ENCODE measurements around the gene ZMYM3. TPM values are rescaled to one million over a fixed set of nuclear protein-coding genes. Genes with fewer than 3 reads are reported as not detected.

Gene ZMYM3
- total and polyA plus RNA-seq, 9 of the 15 experiments (the other 6 are each of a cell fraction or from before 2014, with no cell fraction given): 4.3 to 36.3 (median 16.8) TPM

DNA sequence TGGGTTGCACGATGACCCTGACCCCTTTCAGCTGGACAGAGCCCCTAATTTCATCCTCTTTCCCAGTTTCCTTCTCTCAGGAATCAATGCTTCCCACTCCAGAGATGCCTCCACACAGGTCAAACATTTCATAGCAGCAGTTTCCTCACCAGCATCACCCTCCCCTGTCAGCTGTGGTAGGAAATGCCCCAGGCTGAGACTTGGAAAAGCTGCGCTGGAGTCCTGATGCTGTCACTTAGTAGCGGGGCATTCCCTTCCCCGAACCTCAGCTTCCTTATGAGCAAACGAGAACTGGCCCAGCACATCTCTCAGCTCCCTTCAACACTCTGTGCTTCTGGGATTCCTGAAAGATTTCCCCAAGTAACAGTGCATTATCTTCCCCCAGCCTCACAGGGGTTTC, 28.3 kb downstream of the ZMYM3 start:
- ChIA-PET POLR2A (interaction anchor here (0.9 kb wide), 1 partner anchor 8 kb away, joined by 3 read pairs; no protein-coding TSS in a partner anchor), CTCF (ENCODE audit: low intra/inter-chr PET ratio) (no interaction called here)
- Histone ChIP-seq H3K4me2 (ENCODE audit: insufficient read depth, low read length) (no peak overlapping the region), H3K4me1 (replicated peaks in 1 of 2; ENCODE audit: control insufficient read depth in 2 of 2, insufficient read depth in 2 of 2, low read length in 2 of 2) (peaks cover 4 to 9% of the 10 kb centered on the region in 2 experiments; a peak in 2 of 5 replicates), H3K9me3 (replicated peaks; ENCODE audit: control insufficient read depth, insufficient read depth, low read depth, low read length) (no peaks in the 10 kb centered on the region), H3K27me3 (ENCODE audit: control insufficient read depth in 2 of 2, insufficient read depth in 2 of 2, low read length in 2 of 2) (peaks cover 2 to 23% of the 10 kb centered on the region in 2 experiments; a peak in 4 of 5 replicates), H3K27ac (ENCODE audit: extremely low read depth, low read depth, low read length) (no peak overlapping the region), H3K79me2 (ENCODE audit: control insufficient read depth, insufficient read depth, low read length) (no peaks in the 10 kb centered on the region), H3K9me1 (ENCODE audit: control insufficient read depth, insufficient read depth, low read length) (no peaks in the 10 kb centered on the region), H3K36me3 (ENCODE audit: control insufficient read depth, insufficient read depth, low read length) (no peaks in the 10 kb centered on the region), H3K9ac (ENCODE audit: insufficient read depth in 1 of 2, low read depth in 2 of 2, low read length in 2 of 2) (no peak overlapping the region), H4K20me1 (replicated peaks; ENCODE audit: control insufficient read depth, insufficient read depth, low read length) (no peaks in the 10 kb centered on the region), H3K4me3 (no peak overlapping the region), H2AFZ (ENCODE audit: low read depth, low read length) (no peak overlapping the region)
- 0% methylated on average over 2 of the region's 5 CpGs for WGBS (ENCODE audit: insufficient coverage, low coverage, missing lambda C conversion rate)
- no peak for TF ChIP-seq RAD21 (CRISPR knock-in tag; conservative IDR thresholded peaks at IDR 0.05 in 1 of 2, IDR thresholded peaks at IDR 0.05 in 1 of 2)
- intact Hi-C loops (cut with micrococcal nuclease): loop anchor here (2.0 kb wide), 1 partner anchor 57 kb away; the partner anchor contains the start of gene NONO
- BruUV-seq (replicated peaks): no TSS peak
- in situ Hi-C loops (cut with MboI): no loop called here
- ATAC-seq: no peak
- no peak for FAIRE-seq
- no peak for DNase-seq (ENCODE audit: extremely low read depth in 1 of 4, low spot score in 3 of 4)

DNA sequence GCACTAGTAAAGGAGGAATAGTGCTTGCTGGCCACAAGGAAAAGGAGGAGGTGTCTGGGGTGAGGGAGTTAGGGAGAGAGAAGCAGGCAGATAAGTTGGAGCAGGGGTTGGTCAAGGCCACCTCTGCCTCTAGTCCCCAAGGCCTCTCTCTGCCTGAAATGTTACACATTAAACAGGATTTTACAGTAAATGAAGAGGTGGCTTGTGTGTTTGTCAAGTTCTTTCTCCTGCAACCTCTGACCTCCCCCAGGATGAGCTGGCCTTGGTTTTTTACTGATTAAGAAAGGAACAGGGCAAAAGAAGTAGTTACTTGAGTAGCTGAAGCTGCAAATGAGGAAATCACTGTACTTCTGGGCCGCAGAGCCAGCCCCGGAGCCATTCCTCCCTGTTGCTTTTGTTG, 28.9 kb downstream of the ZMYM3 start:
- 6% methylated on average over 2 of the region's 2 CpGs for WGBS (ENCODE audit: insufficient coverage, low coverage, missing lambda C conversion rate)
- H3K9me3 ChIP-seq (replicated peaks; ENCODE audit: control insufficient read depth, insufficient read depth, low read depth, low read length): no peaks in the 10 kb centered on the region
- no peak for DNase-seq (ENCODE audit: extremely low read depth in 1 of 4, low spot score in 3 of 4)
- peaks cover 4 to 9% of the 10 kb centered on the region in 2 experiments; a peak in 2 of 5 replicates for H3K4me1 ChIP-seq (replicated peaks in 1 of 2; ENCODE audit: control insufficient read depth in 2 of 2, insufficient read depth in 2 of 2, low read length in 2 of 2)
- H3K4me3 ChIP-seq: no peak overlapping the region
- ChIA-PET POLR2A (no interaction called here), CTCF (ENCODE audit: low intra/inter-chr PET ratio) (no interaction called here)
- H4K20me1 ChIP-seq (replicated peaks; ENCODE audit: control insufficient read depth, insufficient read depth, low read length): no peaks in the 10 kb centered on the region
- peaks cover 2 to 23% of the 10 kb centered on the region in 2 experiments; a peak in 4 of 5 replicates for H3K27me3 ChIP-seq (ENCODE audit: control insufficient read depth in 2 of 2, insufficient read depth in 2 of 2, low read length in 2 of 2)
- intact Hi-C loops (cut with micrococcal nuclease): no loop called here
- in situ Hi-C loops (cut with MboI): no loop called here
- no peak overlapping the region for H3K4me2 ChIP-seq (ENCODE audit: insufficient read depth, low read length)
- H3K9ac ChIP-seq (ENCODE audit: insufficient read depth in 1 of 2, low read depth in 2 of 2, low read length in 2 of 2): no peak overlapping the region
- no peaks in the 10 kb centered on the region for H3K36me3 ChIP-seq (ENCODE audit: control insufficient read depth, insufficient read depth, low read length)
- no peak overlapping the region for H2AFZ ChIP-seq (ENCODE audit: low read depth, low read length)
- no peak overlapping the region for H3K27ac ChIP-seq (ENCODE audit: extremely low read depth, low read depth, low read length)
- no peaks in the 10 kb centered on the region for H3K79me2 ChIP-seq (ENCODE audit: control insufficient read depth, insufficient read depth, low read length)
- no peaks in the 10 kb centered on the region for H3K9me1 ChIP-seq (ENCODE audit: control insufficient read depth, insufficient read depth, low read length)
- FAIRE-seq: no peak
- BruUV-seq (replicated peaks): no TSS peak
- no peak for ATAC-seq
- TF ChIP-seq, protein P1, sequence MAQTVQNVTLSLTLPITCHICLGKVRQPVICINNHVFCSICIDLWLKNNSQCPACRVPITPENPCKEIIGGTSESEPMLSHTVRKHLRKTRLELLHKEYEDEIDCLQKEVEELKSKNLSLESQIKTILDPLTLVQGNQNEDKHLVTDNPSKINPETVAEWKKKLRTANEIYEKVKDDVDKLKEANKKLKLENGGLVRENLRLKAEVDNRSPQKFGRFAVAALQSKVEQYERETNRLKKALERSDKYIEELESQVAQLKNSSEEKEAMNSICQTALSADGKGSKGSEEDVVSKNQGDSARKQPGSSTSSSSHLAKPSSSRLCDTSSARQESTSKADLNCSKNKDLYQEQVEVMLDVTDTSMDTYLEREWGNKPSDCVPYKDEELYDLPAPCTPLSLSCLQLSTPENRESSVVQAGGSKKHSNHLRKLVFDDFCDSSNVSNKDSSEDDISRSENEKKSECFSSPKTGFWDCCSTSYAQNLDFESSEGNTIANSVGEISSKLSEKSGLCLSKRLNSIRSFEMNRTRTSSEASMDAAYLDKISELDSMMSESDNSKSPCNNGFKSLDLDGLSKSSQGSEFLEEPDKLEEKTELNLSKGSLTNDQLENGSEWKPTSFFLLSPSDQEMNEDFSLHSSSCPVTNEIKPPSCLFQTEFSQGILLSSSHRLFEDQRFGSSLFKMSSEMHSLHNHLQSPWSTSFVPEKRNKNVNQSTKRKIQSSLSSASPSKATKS (CRISPR knock-in tag; IDR thresholded peaks at IDR 0.05): no peak
- no peak for TF ChIP-seq KDM4B (IDR thresholded peaks at IDR 0.05; ENCODE audit: borderline replicate concordance in 2 of 2, low read depth in 1 of 2)
- no peak for TF ChIP-seq ZNF224 (CRISPR knock-in tag; IDR thresholded peaks at IDR 0.05)
- no peak for TF ChIP-seq RFX7 (CRISPR knock-in tag; IDR thresholded peaks at IDR 0.05)
- TF ChIP-seq BRF1 (IDR thresholded peaks at IDR 0.05; ENCODE audit: borderline replicate concordance, extremely low read depth, insufficient read length): no peak
- TF ChIP-seq, protein P2, sequence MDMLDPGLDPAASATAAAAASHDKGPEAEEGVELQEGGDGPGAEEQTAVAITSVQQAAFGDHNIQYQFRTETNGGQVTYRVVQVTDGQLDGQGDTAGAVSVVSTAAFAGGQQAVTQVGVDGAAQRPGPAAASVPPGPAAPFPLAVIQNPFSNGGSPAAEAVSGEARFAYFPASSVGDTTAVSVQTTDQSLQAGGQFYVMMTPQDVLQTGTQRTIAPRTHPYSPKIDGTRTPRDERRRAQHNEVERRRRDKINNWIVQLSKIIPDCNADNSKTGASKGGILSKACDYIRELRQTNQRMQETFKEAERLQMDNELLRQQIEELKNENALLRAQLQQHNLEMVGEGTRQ (CRISPR knock-in tag; IDR thresholded peaks at IDR 0.05): no peak
- no peak for TF ChIP-seq NFIX (CRISPR knock-in tag; IDR thresholded peaks at IDR 0.05; ENCODE audit: low read depth)
- TF ChIP-seq, protein P3, sequence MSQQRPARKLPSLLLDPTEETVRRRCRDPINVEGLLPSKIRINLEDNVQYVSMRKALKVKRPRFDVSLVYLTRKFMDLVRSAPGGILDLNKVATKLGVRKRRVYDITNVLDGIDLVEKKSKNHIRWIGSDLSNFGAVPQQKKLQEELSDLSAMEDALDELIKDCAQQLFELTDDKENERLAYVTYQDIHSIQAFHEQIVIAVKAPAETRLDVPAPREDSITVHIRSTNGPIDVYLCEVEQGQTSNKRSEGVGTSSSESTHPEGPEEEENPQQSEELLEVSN (IDR thresholded peaks at IDR 0.05; ENCODE audit: borderline replicate concordance in 1 of 2, extremely low read depth in 1 of 2, insufficient read depth in 1 of 2, insufficient read length in 1 of 2, low read depth in 1 of 2, low read length in 1 of 2, poor library complexity in 1 of 2, severe bottlenecking in 1 of 2): no peak
- TF ChIP-seq ZNF431 (CRISPR knock-in tag; IDR thresholded peaks at IDR 0.05): no peak

All from K562 (cell line).